MM.1S (cell line): ENCODE data around the gene SLC45A3.

Source experiments
- CTCF ChIP-seq: fragments of 300-600 bp; sonication (generic); IDR thresholded peaks from 2 replicates; pipeline ENCODE4 v1.5.1; 2016; ENCODE audit warnings: antibody characterized with exemption, low read length, mixed read lengths
- EZH2 ChIP-seq: fragments of 300-600 bp; sonication (generic); optimal IDR thresholded peaks from 2 replicates; pipeline ENCODE3; 2017; ENCODE audit warnings: low read depth, mild to moderate bottlenecking, antibody characterized with exemption, low read length, mixed read lengths

GRCh38 chr1:205715628-205716027 lies 35.3 kb upstream of the SLC45A3 start:
- TF ChIP-seq EZH2 (no peak), CTCF (no peak)
